Activated naive CD4-positive, alpha-beta T cell treated with anti-CD3 and anti-CD28 coated beads for 36 hours (primary cell): ENCODE results near the gene LIN7B. TPM values are rescaled to one million over a fixed set of nuclear protein-coding genes. Genes with fewer than 3 reads are reported as not detected.

ENCODE experiments used
- CTCF ChIA-PET: fragments of 350-600 bp; sonication (Branson Sonifier 250); formaldehyde crosslinking; loops from one replicate; lab custom pipeline; 2021; ENCODE audit warnings: antibody characterized with exemption; lab: Charles Lee
- DNase-seq: peaks from one replicate; pipeline ENCODE4 v3.0.0-alpha.2; 2020
- H3K27ac Mint-ChIP-seq: one replicate; pipeline ENCODE4 v1.8.0; 2021; ENCODE audit warnings: mild to moderate bottlenecking, mixed read lengths
- H3K27me3 Mint-ChIP-seq: one replicate; pipeline ENCODE4 v1.8.0; 2021; ENCODE audit warnings: low read depth, mixed read lengths
- H3K36me3 Mint-ChIP-seq: one replicate; pipeline ENCODE4 v1.8.0; 2021; ENCODE audit warnings: low read depth, mixed read lengths
- H3K4me1 Mint-ChIP-seq: one replicate; pipeline ENCODE4 v1.8.0; 2021; ENCODE audit warnings: low read depth, mixed read lengths
- H3K4me3 Mint-ChIP-seq: one replicate; pipeline ENCODE4 v1.8.0; 2021; ENCODE audit warnings: mild to moderate bottlenecking, moderate library complexity, mixed read lengths
- H3K9me3 Mint-ChIP-seq: one replicate; pipeline ENCODE4 v1.8.0; 2021; ENCODE audit warnings: mixed read lengths
- intact Hi-C: fragments of 100-400 bp; cut with micrococcal nuclease; formaldehyde crosslinking; loops from one replicate; pipeline ENCODE4 v1.15.1; 2023
- total RNA-seq, 2 experiments: library from RNA; stranded (reverse); gene quantifications; one replicate each; pipeline ENCODE4 v1.2.3, GENCODE V29; 2021

LIN7B gene
- total RNA-seq, 2 experiments from 2014 or later = 3.4 to 3.8 TPM

GRCh38 chr19:49101160-49101559 is 13.0 kb upstream of the LIN7B start:
- H3K4me3 Mint-ChIP-seq = no peak overlapping the region
- H3K27ac Mint-ChIP-seq = no peak overlapping the region
- CTCF ChIA-PET = no interaction called here
- H3K27me3 Mint-ChIP-seq = no peaks in the 10 kb centered on the region
- H3K9me3 Mint-ChIP-seq = no peaks in the 10 kb centered on the region
- DNase-seq = no peak
- no peaks in the 10 kb centered on the region for H3K4me1 Mint-ChIP-seq
- peaks cover 30% of the 10 kb centered on the region for H3K36me3 Mint-ChIP-seq
- intact Hi-C loops = no loop called here

- peaks cover 38% of the 10 kb centered on the region for H3K36me3 Mint-ChIP-seq
- intact Hi-C loops = no loop called here
- no peaks in the 10 kb centered on the region for H3K9me3 Mint-ChIP-seq
- no peak for DNase-seq
- H3K27ac Mint-ChIP-seq = no peak overlapping the region
- CTCF ChIA-PET = no interaction called here
- H3K4me1 Mint-ChIP-seq = peaks cover 2% of the 10 kb centered on the region
- H3K27me3 Mint-ChIP-seq = no peaks in the 10 kb centered on the region
- H3K4me3 Mint-ChIP-seq = no peak overlapping the region
These were observed 11.9 kb upstream of the LIN7B start for GRCh38 chr19:49102303-49102702.

DNA sequence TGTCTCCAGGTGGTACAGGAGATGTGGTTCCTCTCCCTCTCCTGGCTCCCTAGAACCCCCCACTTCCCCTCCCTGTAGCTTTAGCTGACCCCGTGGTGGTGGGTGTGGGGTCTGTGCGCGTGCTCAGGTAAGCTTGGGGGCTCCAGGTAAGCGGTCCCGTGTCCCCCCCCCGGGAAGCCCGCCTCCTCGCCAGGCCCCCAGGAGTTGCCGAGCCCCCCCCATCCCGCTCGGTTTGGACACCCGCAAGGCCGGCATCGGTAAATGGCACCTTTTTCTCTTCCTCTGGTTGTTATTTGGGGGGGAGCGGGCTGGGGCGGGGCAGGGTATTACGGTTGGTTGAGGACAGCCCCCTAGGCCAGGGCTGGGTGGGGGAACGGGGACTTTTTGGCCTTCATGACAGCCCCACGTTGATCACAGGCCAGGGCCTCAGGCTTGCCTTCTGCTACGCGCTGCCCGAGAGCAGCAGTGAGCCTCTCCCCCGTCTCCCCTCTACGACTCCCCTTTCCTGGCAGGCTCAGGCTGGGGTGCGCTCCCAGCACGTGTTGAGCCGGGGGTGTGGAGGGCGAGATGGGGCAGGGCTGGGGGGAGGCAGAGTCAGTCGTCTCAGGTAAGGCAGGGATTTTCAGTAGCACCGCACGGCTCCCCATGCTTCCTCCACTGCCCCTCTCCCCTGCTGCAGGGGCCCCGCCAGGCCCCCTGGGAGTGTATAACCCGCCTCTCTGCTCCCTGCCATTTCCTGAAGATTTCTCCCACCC is 10.7 kb upstream of the LIN7B start:
- H3K27me3 Mint-ChIP-seq = no peaks in the 10 kb centered on the region
- H3K9me3 Mint-ChIP-seq = no peaks in the 10 kb centered on the region
- peaks cover 2% of the 10 kb centered on the region for H3K4me1 Mint-ChIP-seq
- no peak overlapping the region for H3K4me3 Mint-ChIP-seq
- peaks cover 39% of the 10 kb centered on the region for H3K36me3 Mint-ChIP-seq
- no peak overlapping the region for H3K27ac Mint-ChIP-seq
- intact Hi-C loops = no loop called here
- no peak for DNase-seq
- CTCF ChIA-PET = interaction anchor here (1.0 kb wide), 1 partner anchor 10 kb away, joined by 3 read pairs; no protein-coding TSS in a partner anchor

GRCh38 chr19:49104229-49104864 is 9.8 kb upstream of the LIN7B start:
- H3K4me3 Mint-ChIP-seq = no peak overlapping the region
- CTCF ChIA-PET = interaction anchor here (1.1 to 2.1 kb wide), 3 partner anchors 11 to 111 kb away, joined by 3 to 16 read pairs (median 4); partner anchors contain the start of genes LIN7B and RUVBL2
- no peaks in the 10 kb centered on the region for H3K27me3 Mint-ChIP-seq
- H3K4me1 Mint-ChIP-seq = peaks cover 2% of the 10 kb centered on the region
- H3K27ac Mint-ChIP-seq = no peak overlapping the region
- H3K36me3 Mint-ChIP-seq = peaks cover 40% of the 10 kb centered on the region
- DNase-seq = no peak
- no peaks in the 10 kb centered on the region for H3K9me3 Mint-ChIP-seq
- intact Hi-C loops = no loop called here

- Mint-ChIP-seq H3K27ac (no peak overlapping the region), H3K27me3 (no peaks in the 10 kb centered on the region), H3K4me3 (no peak overlapping the region), H3K36me3 (peaks cover 34% of the 10 kb centered on the region), H3K9me3 (no peaks in the 10 kb centered on the region), H3K4me1 (peaks cover 2% of the 10 kb centered on the region)
- peak; percentile 73 for DNase-seq
- CTCF ChIA-PET = interaction anchor here (0.6 to 2.2 kb wide), 12 partner anchors 8 to 122 kb away, joined by 3 to 10 read pairs (median 3); no protein-coding TSS in a partner anchor
- intact Hi-C loops = no loop called here
These were observed 7.5 kb upstream of the LIN7B start for GRCh38 chr19:49106648-49107135.

GRCh38 chr19:49107625-49108459 is 6.3 kb upstream of the LIN7B start:
- no peaks in the 10 kb centered on the region for H3K27me3 Mint-ChIP-seq
- no peak overlapping the region for H3K4me3 Mint-ChIP-seq
- H3K27ac Mint-ChIP-seq = no peak overlapping the region
- DNase-seq = no peak
- CTCF ChIA-PET = no interaction called here
- intact Hi-C loops = no loop called here
- H3K9me3 Mint-ChIP-seq = no peaks in the 10 kb centered on the region
- H3K36me3 Mint-ChIP-seq = peaks cover 31% of the 10 kb centered on the region
- H3K4me1 Mint-ChIP-seq = peaks cover 2% of the 10 kb centered on the region

GRCh38 chr19:49109051-49109450 is 5.1 kb upstream of the LIN7B start:
- Mint-ChIP-seq H3K27me3 (no peaks in the 10 kb centered on the region), H3K9me3 (no peaks in the 10 kb centered on the region), H3K27ac (no peak overlapping the region), H3K36me3 (peaks cover 31% of the 10 kb centered on the region), H3K4me1 (peaks cover 11% of the 10 kb centered on the region), H3K4me3 (no peak overlapping the region)
- DNase-seq = no peak
- CTCF ChIA-PET = interaction anchor here (2.0 kb wide), 1 partner anchor 99 kb away, joined by 5 read pairs; no protein-coding TSS in a partner anchor
- intact Hi-C loops = no loop called here

DNA sequence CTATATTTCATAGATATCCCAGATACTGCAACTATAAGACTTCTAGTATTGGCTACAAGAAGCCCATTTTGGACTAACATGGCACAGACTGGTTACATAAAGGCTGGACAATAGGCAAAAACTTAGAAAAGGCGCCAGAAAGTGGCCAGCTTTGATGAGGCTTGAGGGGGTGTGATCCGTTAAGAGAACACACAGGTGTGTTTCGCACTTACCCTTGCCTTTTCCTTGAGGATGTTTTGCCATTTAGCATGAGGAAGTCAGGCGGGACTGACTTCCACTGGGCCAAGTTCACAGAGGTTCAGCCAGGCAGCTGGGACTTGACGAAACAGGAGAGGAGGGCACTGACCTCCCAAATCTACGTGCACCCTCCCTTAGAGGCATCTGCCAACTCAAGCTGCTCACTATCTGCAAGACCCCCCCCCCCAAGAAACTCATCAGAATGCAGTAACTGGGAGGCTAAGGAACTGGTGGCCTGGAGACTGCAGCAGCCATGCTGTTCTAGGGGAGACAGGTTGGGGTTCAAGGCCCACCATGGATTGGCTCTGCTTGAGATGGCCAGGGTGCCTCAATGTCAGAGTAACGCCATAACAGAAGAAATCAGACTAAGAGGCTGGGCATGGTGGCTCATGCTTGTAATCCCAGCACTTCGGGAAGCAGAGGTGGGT is 4.5 kb upstream of the LIN7B start:
- H3K4me1 Mint-ChIP-seq = peaks cover 11% of the 10 kb centered on the region
- H3K9me3 Mint-ChIP-seq = no peaks in the 10 kb centered on the region
- DNase-seq = no peak
- H3K4me3 Mint-ChIP-seq = no peak overlapping the region
- H3K36me3 Mint-ChIP-seq = peaks cover 27% of the 10 kb centered on the region
- no peaks in the 10 kb centered on the region for H3K27me3 Mint-ChIP-seq
- CTCF ChIA-PET = interaction anchor here (2.0 kb wide), 1 partner anchor 99 kb away, joined by 5 read pairs; no protein-coding TSS in a partner anchor
- no peak overlapping the region for H3K27ac Mint-ChIP-seq
- intact Hi-C loops = loop anchor here (10.0 kb wide), 2 partner anchors 235 to 345 kb away; partner anchors contain the start of genes ALDH16A1, PIH1D1 and PPP1R15A

GRCh38 chr19:49110567-49110966 is 3.6 kb upstream of the LIN7B start:
- H3K4me3 Mint-ChIP-seq = no peak overlapping the region
- DNase-seq = no peak
- peaks cover 15% of the 10 kb centered on the region for H3K4me1 Mint-ChIP-seq
- CTCF ChIA-PET = interaction anchor here (0.9 to 2.0 kb wide), 2 partner anchors 13 to 98 kb away, joined by 5 read pairs; no protein-coding TSS in a partner anchor
- intact Hi-C loops = loop anchor here (10.0 kb wide), 2 partner anchors 236 to 344 kb away; partner anchors contain the start of genes ALDH16A1, PIH1D1 and PPP1R15A
- no peak overlapping the region for H3K27ac Mint-ChIP-seq
- no peaks in the 10 kb centered on the region for H3K9me3 Mint-ChIP-seq
- no peaks in the 10 kb centered on the region for H3K27me3 Mint-ChIP-seq
- H3K36me3 Mint-ChIP-seq = peaks cover 25% of the 10 kb centered on the region

DNA sequence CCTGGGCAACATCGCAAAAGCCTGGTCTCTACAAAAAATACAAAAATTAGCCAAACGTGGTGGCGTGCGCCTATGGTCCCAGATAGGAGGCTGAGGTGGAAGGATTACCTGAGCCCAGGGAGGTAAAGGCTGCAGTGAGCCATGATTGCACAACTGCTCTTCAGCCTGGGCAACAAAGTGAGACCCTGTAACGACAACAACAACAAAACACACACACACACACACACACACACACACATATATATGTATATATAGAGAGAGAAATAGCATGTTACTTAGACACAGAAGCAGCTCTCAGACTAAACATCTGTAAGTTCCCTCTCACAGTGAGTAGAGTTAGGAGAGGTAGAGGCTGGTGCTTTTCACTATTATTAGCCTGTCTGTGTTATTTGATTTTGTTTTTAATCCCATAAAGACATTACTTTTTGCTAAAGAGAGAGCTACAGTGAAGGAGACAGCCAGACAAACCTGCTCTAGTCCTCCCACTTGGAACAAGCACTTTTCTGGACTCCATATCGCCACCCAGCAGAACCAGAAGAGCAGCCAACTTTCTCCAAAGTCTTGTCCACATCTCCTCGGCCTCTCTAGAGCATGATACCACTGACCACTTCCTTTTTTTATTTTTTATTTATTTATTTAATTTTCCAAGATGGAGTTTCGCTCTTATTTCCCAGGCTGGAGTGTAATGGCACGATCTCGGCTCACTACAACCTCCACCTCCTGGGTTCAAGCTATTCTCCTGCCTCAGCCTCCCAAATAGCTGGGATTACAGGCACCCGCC is 2.8 kb upstream of the LIN7B start:
- no peak for DNase-seq
- peaks cover 23% of the 10 kb centered on the region for H3K36me3 Mint-ChIP-seq
- peaks cover 15% of the 10 kb centered on the region for H3K4me1 Mint-ChIP-seq
- H3K27ac Mint-ChIP-seq = no peak overlapping the region
- H3K27me3 Mint-ChIP-seq = no peaks in the 10 kb centered on the region
- no peak overlapping the region for H3K4me3 Mint-ChIP-seq
- no peaks in the 10 kb centered on the region for H3K9me3 Mint-ChIP-seq
- intact Hi-C loops = loop anchor here (10.0 kb wide), 2 partner anchors 237 to 343 kb away; partner anchors contain the start of genes ALDH16A1, PIH1D1 and PPP1R15A
- CTCF ChIA-PET = interaction anchor here (0.9 to 1.2 kb wide), 2 partner anchors 14 kb away, joined by 5 to 6 read pairs; no protein-coding TSS in a partner anchor
